Mammary epithelial cell (primary cell): ENCODE results near the gene FBXO30.

Source experiments
- CTCF ChIP-seq, 2 donors: IDR thresholded peaks in 1 of 2; conservative IDR thresholded peaks in 1 of 2; 2 replicates each; pipeline ENCODE4 v1.5.1; 2011 to 2012; ENCODE audit warnings: inconsistent platforms in 2 of 2, low read length in 2 of 2, mild to moderate bottlenecking in 2 of 2, control low read depth in 1 of 2, low read depth in 1 of 2; ENCODE audit not compliant: insufficient read depth in 1 of 2; ENCODE audit errors: extremely low read depth in 1 of 2
- EZH2 ChIP-seq: IDR thresholded peaks from 2 replicates; pipeline ENCODE4 v1.6.1; 2012; ENCODE audit warnings: low read length, inconsistent platforms, borderline replicate concordance

DNA sequence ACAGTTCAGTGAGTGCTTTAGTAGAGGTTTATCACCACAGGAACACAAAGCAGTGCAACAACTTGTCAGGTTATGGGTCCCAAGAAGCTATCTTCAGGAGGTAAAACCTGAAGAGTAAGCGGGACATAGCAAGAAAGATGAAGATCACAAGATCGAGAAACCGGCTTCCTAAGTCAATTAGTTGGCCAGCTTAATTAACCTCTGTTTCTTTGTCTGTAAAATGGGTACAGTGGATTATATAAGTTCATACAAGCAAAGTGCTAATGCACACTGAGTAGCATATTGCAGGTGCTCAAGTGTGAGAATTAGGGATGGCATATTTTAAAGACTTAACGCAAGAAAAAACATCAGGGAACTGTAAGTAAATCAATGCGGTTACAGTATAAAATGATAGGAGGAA lies 12.5 kb downstream of the FBXO30 start:
- TF ChIP-seq CTCF (conservative IDR thresholded peaks at IDR 0.05 in 1 of 2, IDR thresholded peaks at IDR 0.05 in 1 of 2; ENCODE audit: extremely low read depth in 1 of 2, insufficient read depth in 1 of 2, low read depth in 1 of 2, low read length in 2 of 2), result no peak
- no peak for TF ChIP-seq EZH2
